GM13976 (cell line): Measurements from ENCODE around the gene OR52W1.
"Not testable (repeated sequence)": the region's sequence is repeated elsewhere in the genome, so short reads cannot be mapped to it uniquely, and the experiment has no call there.

Experiments
- DNase-seq: peaks from one replicate; pipeline ENCODE4 v3.0.0; 2012; ENCODE audit warnings: low spot score
- CTCF ChIP-seq: IDR thresholded peaks from 2 replicates; pipeline ENCODE4 v1.5.1; 2012; ENCODE audit warnings: borderline replicate concordance, mild to moderate bottlenecking; ENCODE audit not compliant: insufficient read depth; ENCODE audit errors: extremely low read depth, missing control alignments, control extremely low read depth
- in situ Hi-C: fragments of 300-500 bp; cut with MboI; formaldehyde crosslinking; loops from one replicate; pipeline ENCODE4 v1.12.0; 2022; ENCODE audit warnings: low sequenced_read_pairs, mixed read lengths, inconsistent platforms; ENCODE audit not compliant: unreplicated experiment

OR52W1 gene

GRCh38 chr11:6241316-6241715 is 42.3 kb downstream of the OR52W1 start:
- in situ Hi-C loops, result no loop called here
- no peak for TF ChIP-seq CTCF
- no peak for DNase-seq

- TF ChIP-seq CTCF, result no peak
- DNase-seq, result no peak
- in situ Hi-C loops, result no loop called here
These were observed 46.5 kb downstream of the OR52W1 start for GRCh38 chr11:6245536-6245935.

GRCh38 chr11:6248248-6248647 is 49.2 kb downstream of the OR52W1 start:
- no peak for DNase-seq
- in situ Hi-C loops, result no loop called here
- no peak for TF ChIP-seq CTCF

GRCh38 chr11:6248897-6249296 is 49.9 kb downstream of the OR52W1 start:
- DNase-seq, in situ Hi-C loops: not testable (repeated sequence)
